Panc1 (cell line): ENCODE data around the gene ARHGEF10L. TPM values are rescaled to one million over a fixed set of nuclear protein-coding genes. Genes with fewer than 3 reads are reported as not detected.
A peak's percentile ranks its signal among the peaks of the same experiment; 100 is the strongest.

Experiments
- ATAC-seq: fragments of 200-7000 bp; cut with Tn5 transposase; 2 replicates; pipeline ENCODE4 v1.9.1; 2020; ENCODE audit warnings: mild to moderate bottlenecking, moderate library complexity
- BruUV-seq: library from RNA; stranded (reverse); fragments of 400-500 nt; replicated peaks from 2 replicates; lab custom pipeline; 2021; lab: Mats Ljungman, UMichigan
- CTCF ChIA-PET: fragments of 300-600 bp; sonication (Branson Sonifier 250); formaldehyde crosslinking; loops from one replicate; lab custom pipeline; 2022; ENCODE audit warnings: antibody characterized with exemption; lab: Charles Lee
- POLR2A ChIA-PET: fragments of 300-600 bp; sonication (Branson Sonifier 250); formaldehyde crosslinking; loops from one replicate; lab custom pipeline; 2022; ENCODE audit warnings: antibody characterized with exemption; lab: Charles Lee
- DNase-seq: peaks from one replicate; pipeline ENCODE4 v3.0.0-alpha.2; 2010; ENCODE audit warnings: low read depth, low spot score
- H3K27ac ChIP-seq: 2 replicates; pipeline ENCODE4 v1.5.1; 2011; ENCODE audit warnings: mild to moderate bottlenecking, low read length, inconsistent platforms
- H3K27me3 ChIP-seq: fragments of 200-500 bp; sonication (Bioruptor generic); 2 replicates; pipeline ENCODE4 v1.6.0; 2014; ENCODE audit warnings: low read length, inconsistent platforms; ENCODE audit not compliant: control insufficient read depth, insufficient read depth
- H3K36me3 ChIP-seq: fragments of 200-500 bp; sonication (Bioruptor generic); 2 replicates; pipeline ENCODE4 v1.5.1; 2014; ENCODE audit warnings: inconsistent platforms, mild to moderate bottlenecking, low read length, moderate library complexity; ENCODE audit not compliant: control insufficient read depth, insufficient read depth
- H3K4me1 ChIP-seq: 2 replicates; pipeline ENCODE4 v1.5.1; 2011; ENCODE audit warnings: inconsistent platforms, mild to moderate bottlenecking, low read length, moderate library complexity; ENCODE audit not compliant: control insufficient read depth, insufficient read depth
- H3K4me3 ChIP-seq, 2 experiments: 2 replicates each; pipeline ENCODE4 v1.5.1; 2011 to 2012; ENCODE audit warnings: low read depth in 2 of 2, low read length in 2 of 2, mild to moderate bottlenecking in 2 of 2, inconsistent platforms in 1 of 2, moderate library complexity in 1 of 2
- H3K9me3 ChIP-seq: fragments of 200-500 bp; sonication (Bioruptor generic); 2 replicates; pipeline ENCODE4 v1.5.1; 2014; ENCODE audit warnings: low read depth, mild to moderate bottlenecking, inconsistent platforms, low read length, moderate library complexity; ENCODE audit not compliant: control insufficient read depth, insufficient read depth
- POLR2AphosphoS5 ChIP-seq: IDR thresholded peaks from 2 replicates; pipeline ENCODE4 v1.6.1; 2012; ENCODE audit warnings: mild to moderate bottlenecking, low read depth, low read length, moderate library complexity
- SIN3A ChIP-seq: IDR thresholded peaks from 2 replicates; pipeline ENCODE4 v1.6.1; 2012; ENCODE audit warnings: low read depth, mild to moderate bottlenecking, low read length, moderate library complexity, borderline replicate concordance; ENCODE audit not compliant: insufficient read depth
- TCF7L2 ChIP-seq: IDR thresholded peaks from 2 replicates; pipeline ENCODE4 v1.6.1; 2011; ENCODE audit warnings: mild to moderate bottlenecking, low read depth, low read length, inconsistent platforms
- in situ Hi-C: cut with HindIII; loops from 2 replicates; pipeline ENCODE4 v1.10.0; 2016; ENCODE audit warnings: low sequenced_read_pairs, low pct_unique_long_range_greater_than_20kb
- intact Hi-C: fragments of 100-400 bp; cut with micrococcal nuclease; formaldehyde crosslinking; loops from one replicate; pipeline ENCODE4 v1.10.0; 2022; ENCODE audit not compliant: unreplicated experiment
- total RNA-seq: library from RNA; stranded (reverse); gene quantifications from one replicate; pipeline ENCODE4 v1.2.1, GENCODE V29; 2021; ENCODE audit not compliant: unreplicated experiment
- TF ChIP-seq, protein P1 (sequence below): fragments of 450-650 bp; IDR thresholded peaks from 2 replicates; pipeline ENCODE4 v1.5.1; 2017; ENCODE audit warnings: mild to moderate bottlenecking
- TF ChIP-seq, protein P2 (sequence below), 2 experiments: IDR thresholded peaks; 2 replicates each; pipeline ENCODE4 v1.6.1; 2011 to 2012; ENCODE audit warnings: low read depth in 2 of 2, control low read depth in 1 of 2, low read length in 1 of 2, mild to moderate bottlenecking in 1 of 2, moderate library complexity in 1 of 2; ENCODE audit not compliant: insufficient read depth in 1 of 2

The ARHGEF10L gene
- total RNA-seq, 1 experiment from 2014 or later, result 5.9 TPM

DNA sequence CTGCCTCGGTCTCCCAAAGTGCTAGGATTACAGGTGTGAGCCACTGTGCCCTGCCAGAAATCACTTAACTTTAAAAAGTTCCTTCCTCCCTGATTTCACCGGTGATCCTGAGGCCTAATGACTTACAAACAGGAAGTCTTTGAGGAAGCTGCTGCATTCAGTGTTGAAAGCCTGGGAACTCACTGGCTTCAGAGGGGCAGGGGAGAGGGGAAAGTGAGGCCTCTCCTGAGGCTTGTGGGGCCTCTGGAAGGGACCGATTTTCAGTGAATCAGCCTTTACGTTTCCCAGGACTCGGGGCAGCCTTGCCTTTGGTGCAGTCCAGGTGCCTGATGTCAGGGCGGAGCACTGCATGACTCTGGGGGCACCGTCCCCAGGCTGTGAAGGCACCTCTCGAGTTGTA, 30.1 kb upstream of the ARHGEF10L start:
- no peaks in the 10 kb centered on the region for H3K9me3 ChIP-seq
- DNase-seq (no peak), ATAC-seq (0 out of 2 replicates have a peak, but pooled peaks have one; percentile 40)
- BruUV-seq, result no TSS peak
- intact Hi-C loops, result no loop called here
- no peaks in the 10 kb centered on the region for H3K36me3 ChIP-seq
- in situ Hi-C loops, result no loop called here
- CTCF ChIA-PET, result no interaction called here
- H3K4me3 ChIP-seq, result no peak overlapping the region
- POLR2A ChIA-PET, result no interaction called here
- TF ChIP-seq SIN3A (no peak), POLR2AphosphoS5 (no peak), TCF7L2 (no peak)
- TF ChIP-seq, protein P1, sequence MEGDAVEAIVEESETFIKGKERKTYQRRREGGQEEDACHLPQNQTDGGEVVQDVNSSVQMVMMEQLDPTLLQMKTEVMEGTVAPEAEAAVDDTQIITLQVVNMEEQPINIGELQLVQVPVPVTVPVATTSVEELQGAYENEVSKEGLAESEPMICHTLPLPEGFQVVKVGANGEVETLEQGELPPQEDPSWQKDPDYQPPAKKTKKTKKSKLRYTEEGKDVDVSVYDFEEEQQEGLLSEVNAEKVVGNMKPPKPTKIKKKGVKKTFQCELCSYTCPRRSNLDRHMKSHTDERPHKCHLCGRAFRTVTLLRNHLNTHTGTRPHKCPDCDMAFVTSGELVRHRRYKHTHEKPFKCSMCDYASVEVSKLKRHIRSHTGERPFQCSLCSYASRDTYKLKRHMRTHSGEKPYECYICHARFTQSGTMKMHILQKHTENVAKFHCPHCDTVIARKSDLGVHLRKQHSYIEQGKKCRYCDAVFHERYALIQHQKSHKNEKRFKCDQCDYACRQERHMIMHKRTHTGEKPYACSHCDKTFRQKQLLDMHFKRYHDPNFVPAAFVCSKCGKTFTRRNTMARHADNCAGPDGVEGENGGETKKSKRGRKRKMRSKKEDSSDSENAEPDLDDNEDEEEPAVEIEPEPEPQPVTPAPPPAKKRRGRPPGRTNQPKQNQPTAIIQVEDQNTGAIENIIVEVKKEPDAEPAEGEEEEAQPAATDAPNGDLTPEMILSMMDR, result no peak
- TF ChIP-seq, protein P2, sequence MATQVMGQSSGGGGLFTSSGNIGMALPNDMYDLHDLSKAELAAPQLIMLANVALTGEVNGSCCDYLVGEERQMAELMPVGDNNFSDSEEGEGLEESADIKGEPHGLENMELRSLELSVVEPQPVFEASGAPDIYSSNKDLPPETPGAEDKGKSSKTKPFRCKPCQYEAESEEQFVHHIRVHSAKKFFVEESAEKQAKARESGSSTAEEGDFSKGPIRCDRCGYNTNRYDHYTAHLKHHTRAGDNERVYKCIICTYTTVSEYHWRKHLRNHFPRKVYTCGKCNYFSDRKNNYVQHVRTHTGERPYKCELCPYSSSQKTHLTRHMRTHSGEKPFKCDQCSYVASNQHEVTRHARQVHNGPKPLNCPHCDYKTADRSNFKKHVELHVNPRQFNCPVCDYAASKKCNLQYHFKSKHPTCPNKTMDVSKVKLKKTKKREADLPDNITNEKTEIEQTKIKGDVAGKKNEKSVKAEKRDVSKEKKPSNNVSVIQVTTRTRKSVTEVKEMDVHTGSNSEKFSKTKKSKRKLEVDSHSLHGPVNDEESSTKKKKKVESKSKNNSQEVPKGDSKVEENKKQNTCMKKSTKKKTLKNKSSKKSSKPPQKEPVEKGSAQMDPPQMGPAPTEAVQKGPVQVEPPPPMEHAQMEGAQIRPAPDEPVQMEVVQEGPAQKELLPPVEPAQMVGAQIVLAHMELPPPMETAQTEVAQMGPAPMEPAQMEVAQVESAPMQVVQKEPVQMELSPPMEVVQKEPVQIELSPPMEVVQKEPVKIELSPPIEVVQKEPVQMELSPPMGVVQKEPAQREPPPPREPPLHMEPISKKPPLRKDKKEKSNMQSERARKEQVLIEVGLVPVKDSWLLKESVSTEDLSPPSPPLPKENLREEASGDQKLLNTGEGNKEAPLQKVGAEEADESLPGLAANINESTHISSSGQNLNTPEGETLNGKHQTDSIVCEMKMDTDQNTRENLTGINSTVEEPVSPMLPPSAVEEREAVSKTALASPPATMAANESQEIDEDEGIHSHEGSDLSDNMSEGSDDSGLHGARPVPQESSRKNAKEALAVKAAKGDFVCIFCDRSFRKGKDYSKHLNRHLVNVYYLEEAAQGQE (IDR thresholded peaks at IDR 0.05; ENCODE audit: insufficient read depth in 1 of 2, low read depth in 2 of 2, low read length in 1 of 2), result no peak
- no peaks in the 10 kb centered on the region for H3K27me3 ChIP-seq
- no peak overlapping the region for H3K27ac ChIP-seq
- no peaks in the 10 kb centered on the region for H3K4me1 ChIP-seq

DNA sequence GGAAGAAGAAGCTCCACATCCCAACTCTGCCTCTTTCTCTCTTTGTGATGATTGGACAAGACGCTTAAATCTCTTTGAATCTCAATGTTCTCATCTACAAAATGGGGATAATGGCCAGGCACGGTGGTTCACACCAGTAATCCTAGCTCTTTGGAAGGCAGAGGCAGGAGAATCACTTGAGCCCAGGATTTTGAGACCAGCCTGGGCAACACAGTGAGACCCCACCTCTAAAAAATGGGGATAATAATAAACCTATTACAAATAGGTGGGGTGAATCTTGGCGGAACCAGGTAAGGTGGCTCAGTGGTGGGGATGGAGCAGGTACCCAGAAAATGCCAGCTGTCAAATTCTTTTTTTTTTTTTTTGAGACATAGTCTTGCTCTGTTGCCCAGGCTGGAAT, 29.4 kb upstream of the ARHGEF10L start:
- no peak for DNase-seq
- CTCF ChIA-PET, result no interaction called here
- Histone ChIP-seq H3K27me3 (no peaks in the 10 kb centered on the region), H3K9me3 (no peaks in the 10 kb centered on the region), H3K27ac (no peak overlapping the region), H3K36me3 (no peaks in the 10 kb centered on the region), H3K4me1 (no peaks in the 10 kb centered on the region), H3K4me3 (no peak overlapping the region)
- TF ChIP-seq, protein P1, result no peak
- TF ChIP-seq SIN3A (no peak), TCF7L2 (no peak), POLR2AphosphoS5 (no peak)
- TF ChIP-seq, protein P2 (IDR thresholded peaks at IDR 0.05; ENCODE audit: insufficient read depth in 1 of 2, low read depth in 2 of 2, low read length in 1 of 2), result no peak
- POLR2A ChIA-PET, result no interaction called here
- in situ Hi-C loops, result no loop called here
- intact Hi-C loops, result loop anchor here (2.0 kb wide), 1 partner anchor 13 kb away; no protein-coding TSS in a partner anchor
- no TSS peak for BruUV-seq
- no peak for ATAC-seq
